ENCODE results near the gene CCDC88C.

The CCDC88C gene

DNA sequence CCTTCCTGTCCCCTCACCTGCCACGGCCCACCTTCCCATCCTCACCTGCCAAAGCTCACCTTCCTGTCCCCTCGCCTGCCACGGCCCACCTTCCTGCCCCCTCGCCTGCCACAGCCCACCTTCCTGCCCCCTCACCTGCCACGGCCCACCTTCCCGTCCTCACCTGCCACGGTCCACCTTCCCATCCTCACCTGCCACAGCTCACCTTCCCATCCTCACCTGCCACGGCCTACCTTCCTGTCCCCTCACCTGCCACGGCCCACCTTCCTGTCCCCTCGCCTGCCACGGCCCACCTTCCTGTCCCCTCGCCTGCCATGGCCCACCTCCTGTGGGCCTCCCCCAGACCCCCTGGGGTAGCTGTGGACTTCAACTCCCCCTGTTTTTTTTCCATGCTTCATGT is 124.3 kb downstream of the CCDC88C start:
- no peak overlapping the region for H3K4me3 ChIP-seq (ENCODE audit: severe bottlenecking)
- ATAC-seq (ENCODE audit: low read depth): no peak
- H3K27me3 ChIP-seq (ENCODE audit: insufficient read depth, poor library complexity, severe bottlenecking): no peaks in the 10 kb centered on the region
- peaks cover 60% of the 10 kb centered on the region for H3K36me3 ChIP-seq (ENCODE audit: low read depth)
- no peak for DNase-seq (ENCODE audit: low spot score)
- no peaks in the 10 kb centered on the region for H3K9me3 ChIP-seq (ENCODE audit: severe bottlenecking)
- H3K4me1 ChIP-seq (ENCODE audit: insufficient read depth, poor library complexity, severe bottlenecking): no peaks in the 10 kb centered on the region
- no peak for TF ChIP-seq CTCF (IDR thresholded peaks at IDR 0.05; ENCODE audit: poor library complexity, severe bottlenecking)
- H3K27ac ChIP-seq (ENCODE audit: poor library complexity, severe bottlenecking): no peak overlapping the region

DNA sequence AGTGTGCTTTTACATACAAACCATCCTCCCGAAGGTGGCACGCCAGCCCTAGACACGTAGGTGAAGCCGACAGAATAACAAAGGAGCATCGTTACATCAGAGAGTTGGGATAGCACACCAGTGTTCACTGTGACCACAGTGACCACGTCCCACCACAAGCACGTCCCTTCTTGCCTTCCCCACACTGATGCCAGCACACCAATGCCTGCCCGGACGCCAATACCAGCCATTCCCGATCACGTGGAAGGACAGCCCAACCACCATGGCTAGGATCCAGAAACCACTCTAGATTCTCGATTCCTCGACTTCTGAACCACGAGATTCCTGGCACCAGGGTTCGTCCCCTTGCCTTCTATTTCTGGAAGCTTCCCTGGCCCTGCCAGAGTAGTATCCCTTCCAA is 125.1 kb downstream of the CCDC88C start:
- no peak overlapping the region for H3K27ac ChIP-seq (ENCODE audit: poor library complexity, severe bottlenecking)

DNA sequence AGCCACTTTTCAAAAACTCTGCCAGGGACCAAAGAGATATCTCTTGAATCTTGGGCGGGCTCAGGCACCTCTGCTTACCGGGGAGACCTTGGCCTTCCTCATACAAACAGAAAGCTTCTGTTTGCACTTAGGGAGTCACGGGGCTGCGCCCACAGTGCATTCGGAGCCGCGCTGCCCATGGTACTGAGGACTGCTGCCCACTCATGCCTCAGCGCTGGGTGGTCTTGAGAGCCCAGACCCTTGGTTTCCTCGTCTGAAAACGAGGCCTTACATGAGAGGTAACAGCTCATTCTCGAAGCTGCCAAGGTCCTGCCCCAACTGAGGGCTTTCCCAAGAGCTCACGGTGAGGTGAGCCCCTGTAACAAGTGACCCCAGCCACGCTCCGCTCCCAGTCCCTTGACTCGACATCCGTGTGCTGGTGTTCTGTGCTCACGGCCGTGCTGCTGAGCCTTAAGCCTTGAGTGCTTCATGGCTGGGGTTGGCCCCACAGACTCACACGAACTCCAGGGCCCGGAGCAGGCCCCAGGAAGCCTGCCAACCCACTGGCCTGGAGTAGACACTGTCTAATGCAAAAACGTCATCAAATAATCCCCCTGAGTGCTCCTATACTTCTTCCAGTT is 125.7 kb downstream of the CCDC88C start:
- peaks cover 62% of the 10 kb centered on the region for H3K36me3 ChIP-seq (ENCODE audit: low read depth)
- DNase-seq (ENCODE audit: low spot score) (no peak), ATAC-seq (ENCODE audit: low read depth) (no peak)
- no peaks in the 10 kb centered on the region for H3K4me1 ChIP-seq (ENCODE audit: insufficient read depth, poor library complexity, severe bottlenecking)
- no peaks in the 10 kb centered on the region for H3K27me3 ChIP-seq (ENCODE audit: insufficient read depth, poor library complexity, severe bottlenecking)
- no peak for TF ChIP-seq CTCF (IDR thresholded peaks at IDR 0.05; ENCODE audit: poor library complexity, severe bottlenecking)
- H3K27ac ChIP-seq (ENCODE audit: poor library complexity, severe bottlenecking): no peak overlapping the region
- H3K9me3 ChIP-seq (ENCODE audit: severe bottlenecking): no peaks in the 10 kb centered on the region
- H3K4me3 ChIP-seq (ENCODE audit: severe bottlenecking): no peak overlapping the region

More for the DNA sequence above, 125.1 kb downstream of the CCDC88C start:
- no peak for DNase-seq (ENCODE audit: low spot score)
- Histone ChIP-seq H3K27me3 (ENCODE audit: insufficient read depth, poor library complexity, severe bottlenecking) (no peaks in the 10 kb centered on the region), H3K4me3 (ENCODE audit: severe bottlenecking) (no peak overlapping the region), H3K9me3 (ENCODE audit: severe bottlenecking) (no peaks in the 10 kb centered on the region), H3K36me3 (ENCODE audit: low read depth) (peaks cover 62% of the 10 kb centered on the region), H3K4me1 (ENCODE audit: insufficient read depth, poor library complexity, severe bottlenecking) (no peaks in the 10 kb centered on the region)
- TF ChIP-seq CTCF (IDR thresholded peaks at IDR 0.05; ENCODE audit: poor library complexity, severe bottlenecking): no peak
- ATAC-seq (ENCODE audit: low read depth): no peak

DNA sequence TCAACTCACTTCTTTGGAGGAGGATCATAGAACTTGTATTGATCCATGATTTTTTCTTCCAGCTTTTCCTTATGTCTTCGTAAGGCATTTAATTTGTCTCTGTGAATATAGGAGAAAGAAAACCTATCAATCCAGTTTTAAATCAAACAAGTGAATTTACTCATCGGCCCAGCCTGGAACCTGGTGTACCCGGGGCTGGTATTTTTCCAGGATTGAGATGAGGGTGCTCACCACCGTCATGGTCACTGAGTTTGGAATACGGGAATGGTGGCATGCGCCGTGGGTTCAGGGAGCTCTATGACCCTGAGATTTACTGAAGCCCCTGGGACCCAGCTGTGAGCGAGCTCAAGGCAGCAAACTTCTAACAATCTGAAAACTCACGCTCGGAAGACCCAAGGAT is 126.6 kb downstream of the CCDC88C start:
- Histone ChIP-seq H3K4me1 (ENCODE audit: insufficient read depth, poor library complexity, severe bottlenecking) (no peaks in the 10 kb centered on the region), H3K36me3 (ENCODE audit: low read depth) (peaks cover 62% of the 10 kb centered on the region), H3K9me3 (ENCODE audit: severe bottlenecking) (no peaks in the 10 kb centered on the region), H3K4me3 (ENCODE audit: severe bottlenecking) (no peak overlapping the region), H3K27me3 (ENCODE audit: insufficient read depth, poor library complexity, severe bottlenecking) (no peaks in the 10 kb centered on the region), H3K27ac (ENCODE audit: poor library complexity, severe bottlenecking) (no peak overlapping the region)
- DNase-seq (ENCODE audit: low spot score) (no peak), ATAC-seq (ENCODE audit: low read depth) (no peak)
- TF ChIP-seq CTCF (IDR thresholded peaks at IDR 0.05; ENCODE audit: poor library complexity, severe bottlenecking): no peak

- TF ChIP-seq CTCF (IDR thresholded peaks at IDR 0.05; ENCODE audit: poor library complexity, severe bottlenecking): no peak
Measured at GRCh38 chr14:91289464-91289863, 128.2 kb downstream of the CCDC88C start.

More at GRCh38 chr14:91289464-91289863, 128.2 kb downstream of the CCDC88C start:
- ATAC-seq (ENCODE audit: low read depth) (no peak), DNase-seq (ENCODE audit: low spot score) (no peak)
- Histone ChIP-seq H3K27me3 (ENCODE audit: insufficient read depth, poor library complexity, severe bottlenecking) (no peaks in the 10 kb centered on the region), H3K4me1 (ENCODE audit: insufficient read depth, poor library complexity, severe bottlenecking) (peaks cover 5% of the 10 kb centered on the region), H3K9me3 (ENCODE audit: severe bottlenecking) (no peaks in the 10 kb centered on the region), H3K36me3 (ENCODE audit: low read depth) (peaks cover 65% of the 10 kb centered on the region), H3K4me3 (ENCODE audit: severe bottlenecking) (no peak overlapping the region), H3K27ac (ENCODE audit: poor library complexity, severe bottlenecking) (no peak overlapping the region)

All from RWPE2 (cell line).